Cerebellar nuclear complex (tissue), 1 donor: ENCODE data around the gene RIC8B.
A peak's percentile ranks its signal among the peaks of the same experiment; 100 is the strongest.
"Not testable (repeated sequence)": the region's sequence is repeated elsewhere in the genome, so short reads cannot be mapped to it uniquely, and the experiment has no call there.

ENCODE experiments used
- DNase-seq, 2 experiments: peaks; one replicate each; lab custom pipeline; 2025; lab: John Stamatoyannopoulos, UW

Gene RIC8B, protein sequence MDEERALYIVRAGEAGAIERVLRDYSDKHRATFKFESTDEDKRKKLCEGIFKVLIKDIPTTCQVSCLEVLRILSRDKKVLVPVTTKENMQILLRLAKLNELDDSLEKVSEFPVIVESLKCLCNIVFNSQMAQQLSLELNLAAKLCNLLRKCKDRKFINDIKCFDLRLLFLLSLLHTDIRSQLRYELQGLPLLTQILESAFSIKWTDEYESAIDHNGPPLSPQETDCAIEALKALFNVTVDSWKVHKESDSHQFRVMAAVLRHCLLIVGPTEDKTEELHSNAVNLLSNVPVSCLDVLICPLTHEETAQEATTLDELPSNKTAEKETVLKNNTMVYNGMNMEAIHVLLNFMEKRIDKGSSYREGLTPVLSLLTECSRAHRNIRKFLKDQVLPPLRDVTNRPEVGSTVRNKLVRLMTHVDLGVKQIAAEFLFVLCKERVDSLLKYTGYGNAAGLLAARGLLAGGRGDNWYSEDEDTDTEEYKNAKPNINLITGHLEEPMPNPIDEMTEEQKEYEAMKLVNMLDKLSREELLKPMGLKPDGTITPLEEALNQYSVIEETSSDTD

DNA sequence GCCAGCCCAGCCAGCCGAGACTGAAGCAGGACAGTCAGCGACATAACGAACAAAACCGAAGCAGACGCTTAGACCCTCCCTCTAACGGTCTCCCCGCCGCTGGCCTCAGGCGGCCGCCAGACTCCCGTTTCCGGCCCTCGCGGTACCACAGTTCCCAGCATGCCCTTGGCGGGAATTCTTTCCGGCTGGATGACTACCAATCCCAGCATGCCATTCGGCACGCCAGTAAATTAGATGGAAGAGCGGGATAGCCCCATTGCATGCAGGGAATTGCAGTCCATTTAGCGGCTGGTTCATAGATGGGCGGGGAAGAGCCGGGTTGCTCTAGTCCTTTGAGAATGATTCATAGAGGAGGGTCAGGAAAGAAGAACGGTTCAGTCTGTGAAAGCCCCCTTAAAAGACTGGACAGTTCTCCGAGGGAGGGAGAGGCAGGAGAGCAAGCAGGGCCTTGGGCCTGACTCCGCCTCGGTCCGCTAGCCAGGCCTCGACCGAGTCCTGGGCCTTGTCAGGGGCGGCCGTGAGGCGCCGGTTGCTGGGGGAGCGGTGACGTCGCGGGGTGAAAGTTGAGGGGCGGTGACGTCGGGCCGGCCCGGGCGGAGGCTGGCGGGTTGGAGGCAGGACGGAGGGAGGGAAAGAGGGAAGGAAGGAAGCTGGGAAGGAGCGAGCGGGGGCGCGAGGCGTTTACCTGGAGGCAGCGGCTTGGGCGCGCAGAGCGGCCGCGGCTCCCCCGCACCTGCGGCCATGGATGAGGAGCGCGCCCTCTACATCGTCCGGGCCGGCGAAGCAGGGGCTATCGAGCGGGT is at the start of gene RIC8B:
RIC8B (plus strand) TSS at position 678 of the 803 bp plus-strand sequence; CDS start at position 742, 64 bp downstream.
- DNase-seq = peak; percentile 87 to 89

GRCh38 chr12:106724934-106725333 is 49.5 kb upstream of the RIC8B start:
- DNase-seq = no peak

- not testable (repeated sequence) for DNase-seq
These were observed 47.8 kb upstream of the RIC8B start for GRCh38 chr12:106726603-106727202.

- no peak for DNase-seq
These were observed 44.9 kb upstream of the RIC8B start for GRCh38 chr12:106729611-106730010.

GRCh38 chr12:106732890-106733289 is 41.6 kb upstream of the RIC8B start:
- DNase-seq = no peak

GRCh38 chr12:106733660-106734059 is 40.8 kb upstream of the RIC8B start:
- DNase-seq = no peak

DNA sequence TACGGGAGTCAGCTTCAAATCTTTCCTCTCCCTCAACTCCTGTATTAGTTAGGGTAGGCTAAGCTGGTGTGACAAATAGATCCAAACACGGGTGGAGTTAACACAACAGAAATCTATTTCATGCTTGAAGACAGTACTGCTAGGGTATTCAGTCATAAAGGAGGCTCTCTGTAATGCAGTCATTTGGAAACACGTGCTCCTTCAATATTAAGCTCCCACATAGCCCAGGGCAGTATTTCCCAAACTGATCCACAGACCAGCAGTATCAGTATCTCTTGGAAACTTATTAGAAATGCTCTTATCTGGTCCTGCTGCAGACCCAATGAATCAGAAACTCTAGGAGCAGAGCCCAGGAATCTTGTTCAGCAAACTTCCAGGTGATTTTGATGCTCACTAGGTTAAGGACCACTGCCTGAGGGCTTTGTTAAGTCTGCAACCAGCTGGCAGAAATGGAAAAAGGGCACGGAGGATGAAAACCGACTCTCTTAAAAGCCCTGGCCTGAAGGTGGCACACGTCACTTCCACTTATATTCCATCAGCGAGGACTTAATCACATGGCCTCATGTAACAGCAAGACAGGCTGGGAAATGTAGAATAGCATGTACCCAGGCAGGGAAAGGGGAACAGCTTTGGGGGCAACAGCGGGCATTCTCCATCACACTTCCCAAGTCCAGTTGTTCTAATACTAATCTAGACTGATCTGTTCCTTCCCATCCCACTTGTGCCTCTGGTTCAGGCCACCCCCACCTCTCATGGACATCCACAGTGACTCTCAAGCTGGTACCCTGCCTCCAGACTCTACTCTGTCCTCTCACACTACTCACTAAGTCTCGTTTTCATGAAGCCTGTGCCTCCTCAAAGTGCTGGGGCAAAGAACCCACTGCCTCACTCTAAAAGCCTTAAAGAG is 38.2 kb upstream of the RIC8B start:
- DNase-seq = no peak

DNA sequence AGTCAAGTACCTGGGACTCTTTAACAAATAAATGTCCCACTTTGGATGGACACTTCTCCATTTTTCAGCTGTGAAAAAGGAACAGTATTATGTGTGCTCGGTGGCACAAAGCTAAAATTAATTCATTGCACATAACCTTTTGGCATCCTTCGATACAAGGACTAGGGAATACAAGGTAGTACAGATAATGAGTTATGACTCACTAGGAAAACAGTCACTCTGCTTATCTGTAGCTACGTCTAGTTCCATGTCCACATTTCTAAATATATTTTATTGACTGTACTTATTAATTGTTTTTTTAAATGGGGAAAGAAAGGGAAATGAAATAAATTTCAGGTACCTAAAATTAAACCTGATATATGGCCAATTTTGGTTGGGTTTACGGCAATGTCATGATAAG is 35.2 kb upstream of the RIC8B start:
- DNase-seq = no peak

DNA sequence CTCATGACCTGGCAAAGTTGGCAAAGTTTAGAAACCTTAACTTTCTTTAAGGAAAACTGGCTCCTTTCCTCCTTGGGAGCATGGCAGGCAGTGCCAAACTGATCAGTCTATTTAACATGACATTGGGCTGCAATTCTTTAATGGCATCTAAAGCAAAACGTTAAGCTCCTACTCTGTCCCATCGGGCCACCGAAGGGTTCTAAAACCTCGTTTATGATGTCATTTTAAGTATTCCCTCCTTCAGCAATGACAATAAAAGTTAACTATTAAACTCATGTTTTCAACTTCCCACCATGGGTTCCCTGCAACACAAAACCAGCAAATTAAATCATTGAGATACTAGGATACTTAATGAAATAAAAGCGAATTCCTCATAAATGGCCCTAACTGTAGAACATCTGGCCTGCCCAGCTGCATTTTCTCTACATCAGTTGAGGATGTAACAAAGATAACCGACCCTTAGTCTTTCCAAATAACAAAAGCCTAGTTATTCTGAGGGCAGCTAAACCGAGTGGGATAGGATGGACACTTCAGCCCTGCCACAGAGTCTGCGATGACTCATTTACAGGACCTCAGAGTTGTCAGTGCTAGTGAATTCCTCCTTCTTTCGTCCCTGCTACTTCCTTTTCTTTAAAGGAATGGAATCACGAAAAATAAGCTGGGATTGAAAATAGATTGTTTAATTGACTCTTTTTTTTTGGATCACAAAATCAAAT is 34.5 kb upstream of the RIC8B start:
- DNase-seq = no peak

DNA sequence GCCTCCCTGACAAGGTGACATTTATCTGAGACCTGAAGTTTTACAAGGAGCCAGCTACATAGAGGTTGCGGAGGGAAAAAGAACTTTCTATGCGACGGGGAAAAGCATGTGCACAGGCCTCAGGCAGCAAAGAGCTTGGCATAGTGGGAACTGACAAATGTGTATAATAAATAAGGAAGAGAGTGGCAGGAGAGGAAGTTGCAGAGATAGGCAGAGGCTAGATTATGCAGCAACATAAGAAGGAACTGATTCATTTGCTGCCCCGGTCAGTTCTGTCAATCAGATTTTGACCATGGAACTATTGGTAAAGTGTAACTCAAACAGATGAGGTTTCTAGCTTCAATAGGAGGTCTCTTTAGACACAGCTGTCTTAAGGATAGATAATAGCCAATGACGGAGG is 33.7 kb upstream of the RIC8B start:
- DNase-seq = no peak

- DNase-seq = no peak
These were observed 33.2 kb upstream of the RIC8B start for GRCh38 chr12:106741247-106741646.

DNA sequence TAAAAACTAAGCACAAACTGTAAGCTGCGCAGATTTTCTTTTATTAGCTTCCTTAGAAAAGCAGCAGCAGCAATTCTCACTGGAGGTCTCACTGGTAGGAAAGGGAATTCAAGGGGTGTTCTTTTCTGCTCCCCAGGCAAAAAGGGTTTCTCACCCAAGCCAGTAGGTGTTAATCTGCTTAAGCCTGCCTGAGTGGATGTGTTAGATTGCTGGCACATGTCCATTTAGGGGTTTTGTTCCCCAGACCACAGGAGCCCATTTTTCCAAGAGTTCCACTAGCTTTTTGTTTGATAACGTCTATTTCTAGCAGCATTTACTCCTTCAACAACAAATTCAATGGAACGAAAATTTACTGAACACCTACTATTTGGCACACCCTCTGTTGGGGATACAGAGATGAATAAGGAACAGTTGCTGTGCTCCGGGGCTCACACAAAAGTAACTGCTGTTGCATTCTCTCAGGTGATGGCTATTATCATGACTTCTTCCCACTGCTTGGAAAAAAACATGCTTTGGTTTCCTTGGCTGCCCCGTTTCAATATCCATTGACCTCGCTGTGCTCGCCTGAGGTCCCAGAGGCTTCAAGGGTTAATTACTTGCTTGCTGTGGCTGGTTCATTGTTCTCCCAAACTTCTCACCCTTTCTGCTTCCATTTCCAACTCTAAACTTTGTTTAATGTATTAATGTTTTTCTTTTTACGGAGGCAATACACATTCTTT is 31.1 kb upstream of the RIC8B start:
- DNase-seq = no peak

- no peak for DNase-seq
These were observed 29.9 kb upstream of the RIC8B start for GRCh38 chr12:106744600-106744999.

GRCh38 chr12:106745181-106745745 is 29.2 kb upstream of the RIC8B start:
- DNase-seq = no peak

- DNase-seq = no peak
These were observed 26.5 kb upstream of the RIC8B start for GRCh38 chr12:106747973-106748436.

DNA sequence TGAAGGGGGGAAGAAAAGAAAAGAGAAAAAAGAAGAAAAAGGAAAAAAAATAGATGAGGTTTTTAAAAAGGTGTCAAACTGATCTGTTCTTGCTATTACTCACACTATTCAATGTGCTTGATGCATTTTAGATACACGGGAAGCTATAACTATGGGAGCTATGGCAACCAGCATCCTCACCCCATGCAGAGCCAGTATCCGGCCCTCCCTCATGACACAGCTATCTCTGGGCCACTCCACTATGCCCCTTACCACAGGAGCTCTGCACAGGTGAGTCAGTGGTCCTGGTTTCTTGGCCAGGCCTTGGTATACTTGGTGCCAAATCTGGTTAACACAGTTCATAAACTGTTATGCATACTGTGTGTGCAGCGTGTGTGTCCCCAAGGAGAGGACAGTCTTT is 24.0 kb upstream of the RIC8B start:
- DNase-seq = no peak

DNA sequence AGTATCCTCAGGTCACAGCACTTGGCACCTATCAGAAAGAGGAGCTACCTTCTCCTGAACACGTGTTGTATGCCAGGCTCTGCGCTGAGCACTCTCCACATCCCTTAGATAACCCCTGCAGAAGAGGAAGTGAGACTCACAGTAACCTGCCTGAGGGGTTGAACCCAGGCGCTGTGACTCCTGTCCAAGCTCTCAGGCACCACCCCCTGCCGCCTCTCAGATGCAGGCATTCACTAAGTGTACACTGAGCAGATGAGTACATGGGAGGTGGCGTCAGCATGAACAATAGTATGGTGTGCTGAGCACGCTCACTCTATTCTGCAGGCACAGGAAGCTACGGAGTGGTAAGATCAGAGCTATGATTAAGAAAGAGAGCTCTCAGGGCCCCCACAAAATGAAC is 21.0 kb upstream of the RIC8B start:
- no peak for DNase-seq

- DNase-seq = no peak
These were observed 20.2 kb upstream of the RIC8B start for GRCh38 chr12:106754331-106754730.

DNA sequence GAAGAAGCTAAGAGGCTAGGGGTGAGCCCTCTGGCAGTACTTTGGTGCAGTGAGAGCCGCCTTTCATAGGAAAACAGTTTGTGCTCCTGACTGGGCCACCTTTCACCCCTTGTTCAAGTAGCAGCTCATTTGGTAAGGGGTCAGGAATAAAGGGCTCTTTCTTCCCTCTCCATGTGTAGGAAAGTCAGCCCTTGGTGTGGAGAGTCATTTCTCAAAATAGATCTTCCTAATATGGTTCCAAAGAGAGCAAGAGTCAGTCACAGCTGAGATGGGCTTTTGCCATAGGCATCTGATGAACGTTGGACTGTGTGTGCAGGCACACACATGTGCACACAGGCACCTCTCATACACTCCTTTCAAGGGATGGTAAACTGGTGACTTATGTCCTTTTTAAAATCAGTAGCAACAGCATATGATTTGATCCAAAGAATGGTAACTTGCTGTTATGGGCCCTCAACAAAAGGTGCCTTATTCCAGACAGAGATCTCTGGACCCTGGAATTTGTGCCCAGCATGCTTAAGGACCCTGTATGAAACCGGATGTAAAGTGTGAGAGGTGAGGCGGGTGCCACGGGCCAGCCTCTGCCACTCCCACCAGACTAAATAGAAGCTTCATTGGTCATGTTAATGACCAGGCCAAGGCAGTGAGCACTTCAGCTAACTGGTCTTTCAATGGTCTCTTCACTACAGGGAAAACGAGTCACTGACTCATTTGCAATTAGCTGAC is 16.7 kb upstream of the RIC8B start:
- no peak for DNase-seq
